MM.1S (cell line): ENCODE results near the gene GPC4.

Source experiments
- CTCF ChIP-seq: fragments of 300-600 bp; sonication (generic); IDR thresholded peaks from 2 replicates; pipeline ENCODE4 v1.5.1; 2016; ENCODE audit warnings: antibody characterized with exemption, low read length, mixed read lengths
- EZH2 ChIP-seq: fragments of 300-600 bp; sonication (generic); optimal IDR thresholded peaks from 2 replicates; pipeline ENCODE3; 2017; ENCODE audit warnings: low read depth, mild to moderate bottlenecking, antibody characterized with exemption, low read length, mixed read lengths

GRCh38 chrX:133374874-133375387, 40.4 kb downstream of the GPC4 start:
- TF ChIP-seq CTCF (no peak), EZH2 (no peak)
